GM21515 (cell line): Measurements from ENCODE around the gene FAM83B.
"Not testable (repeated sequence)": the region's sequence is repeated elsewhere in the genome, so short reads cannot be mapped to it uniquely, and the experiment has no call there.

Experiments
- ATAC-seq: cut with Tn5 transposase; IDR thresholded peaks from one replicate; pipeline ENCODE4 v1.9.1; 2021; ENCODE audit not compliant: unreplicated experiment

The FAM83B gene

GRCh38 chr6:54860739-54861138, 14.2 kb downstream of the FAM83B start:
- ATAC-seq, result no peak

DNA sequence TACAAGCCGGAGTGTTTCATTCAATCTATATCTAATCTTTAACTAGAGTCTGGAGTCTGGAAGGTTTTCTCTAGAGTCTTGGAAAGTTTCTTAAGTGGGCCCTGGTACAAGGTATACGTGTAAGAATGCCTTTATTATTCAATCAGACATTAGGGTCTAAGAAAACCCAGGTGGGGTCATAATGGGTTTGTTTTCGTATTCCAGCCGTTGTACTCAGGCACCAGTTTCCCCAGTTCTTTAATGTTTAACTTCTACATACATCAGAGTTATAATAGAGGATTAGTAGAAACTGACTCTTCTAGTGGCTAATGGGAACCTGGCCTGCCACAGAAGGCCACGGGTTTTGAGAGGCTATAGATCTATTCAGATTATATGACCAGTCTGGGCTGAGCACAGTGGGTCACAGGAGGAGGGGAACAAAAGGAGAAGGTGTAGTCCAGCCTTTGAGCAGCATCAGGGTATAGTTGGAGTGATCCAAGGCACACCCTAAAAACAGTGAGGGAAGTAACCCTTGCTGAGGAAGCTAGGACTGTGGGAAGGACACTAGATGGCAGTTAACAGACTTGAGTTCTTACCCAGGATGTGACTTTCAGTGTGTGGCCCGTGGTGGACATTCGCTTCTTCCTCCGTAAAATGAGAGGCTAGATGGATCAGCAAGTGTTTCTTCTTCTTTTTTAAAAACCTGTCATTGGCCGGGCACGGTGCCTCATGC, 15.5 kb downstream of the FAM83B start:
- ATAC-seq, result no peak

DNA sequence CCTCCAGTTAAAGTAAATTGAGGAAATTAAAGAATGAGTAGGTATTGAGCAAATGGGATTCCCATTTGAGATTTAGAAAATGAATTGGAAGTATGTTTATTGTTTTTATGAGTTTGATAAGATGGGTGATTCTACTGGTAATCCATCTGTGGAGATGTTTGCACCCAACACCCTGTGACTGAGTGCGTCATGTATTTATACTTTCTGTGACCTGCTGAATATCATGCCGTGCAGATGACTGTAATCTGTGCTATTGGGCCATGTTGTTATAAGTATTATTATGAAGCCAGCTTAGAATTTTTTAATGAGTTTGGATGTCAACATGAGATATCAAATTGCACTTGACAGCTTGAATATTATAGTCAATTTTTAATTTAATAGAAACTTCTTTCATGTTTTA, 17.7 kb downstream of the FAM83B start:
- no peak for ATAC-seq

DNA sequence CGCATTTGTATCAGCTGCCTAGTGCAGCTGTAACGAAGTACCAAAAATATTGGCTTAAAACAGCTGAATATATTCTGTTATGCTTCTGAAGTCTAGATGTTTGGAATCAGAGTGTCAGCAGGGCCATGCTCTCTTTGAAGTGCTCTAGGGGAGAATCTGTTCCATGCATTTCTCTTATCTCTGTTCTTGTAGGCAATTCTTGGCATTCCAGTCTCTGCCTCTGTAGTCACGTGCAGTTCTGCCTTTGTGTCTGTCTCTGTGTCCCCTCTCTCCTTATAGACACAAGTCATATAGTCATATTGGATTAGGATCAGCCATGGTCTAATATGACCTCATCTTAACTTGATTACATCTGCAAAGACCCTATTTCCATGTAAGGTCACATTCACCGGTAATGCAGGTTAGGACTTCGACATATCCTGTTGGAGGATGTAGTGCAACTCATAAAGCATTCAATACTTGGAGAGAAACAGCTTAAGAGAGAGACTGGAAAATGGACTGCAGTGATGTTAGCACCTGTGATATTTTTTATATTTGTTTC, 18.6 kb downstream of the FAM83B start:
- no peak for ATAC-seq

- no peak for ATAC-seq
Measured at GRCh38 chr6:54868556-54868955, 22.0 kb downstream of the FAM83B start.

GRCh38 chr6:54873599-54873998, 27.0 kb downstream of the FAM83B start:
- ATAC-seq, result no peak

GRCh38 chr6:54874349-54875048, 27.9 kb downstream of the FAM83B start:
- no peak for ATAC-seq

- ATAC-seq, result no peak
Measured at GRCh38 chr6:54875539-54875938, 29.0 kb downstream of the FAM83B start.

GRCh38 chr6:54876365-54876764, 29.8 kb downstream of the FAM83B start:
- ATAC-seq, result no peak

GRCh38 chr6:54876871-54877270, 30.3 kb downstream of the FAM83B start:
- no peak for ATAC-seq

- no peak for ATAC-seq
Measured at GRCh38 chr6:54877713-54878317, 31.2 kb downstream of the FAM83B start.

GRCh38 chr6:54878718-54879117, 32.1 kb downstream of the FAM83B start:
- ATAC-seq, result no peak

GRCh38 chr6:54879188-54879985, 32.8 kb downstream of the FAM83B start:
- ATAC-seq, result no peak

DNA sequence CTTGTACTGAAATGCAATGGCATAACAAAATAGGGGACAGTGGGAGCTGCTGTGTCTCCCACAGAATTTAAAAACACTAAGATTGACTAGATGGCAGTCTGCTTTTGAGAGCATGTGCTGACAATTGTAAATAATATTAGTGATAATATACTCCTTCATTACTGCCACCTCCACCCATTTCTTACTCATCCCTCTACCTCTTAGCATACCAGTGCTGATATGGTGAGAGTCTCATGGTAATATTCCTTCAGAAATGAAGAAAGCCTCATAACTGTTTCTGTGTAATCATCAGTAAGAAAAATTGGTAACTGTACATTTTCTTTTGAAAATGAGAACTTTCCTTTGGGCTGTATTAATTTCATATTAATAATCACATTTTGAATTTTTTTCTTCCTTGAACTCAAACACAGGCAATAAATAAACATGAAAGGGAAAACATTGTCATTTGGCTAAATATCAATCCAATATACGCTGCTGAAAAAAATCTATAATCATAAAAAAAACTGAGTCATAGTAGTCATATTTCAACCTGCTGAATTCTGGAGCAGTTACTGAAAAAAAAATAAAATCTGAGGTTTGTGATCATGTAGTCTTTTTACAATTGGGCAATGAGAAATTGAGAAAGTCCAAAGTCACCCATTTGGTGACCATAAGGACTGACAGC, 34.6 kb downstream of the FAM83B start:
- no peak for ATAC-seq

DNA sequence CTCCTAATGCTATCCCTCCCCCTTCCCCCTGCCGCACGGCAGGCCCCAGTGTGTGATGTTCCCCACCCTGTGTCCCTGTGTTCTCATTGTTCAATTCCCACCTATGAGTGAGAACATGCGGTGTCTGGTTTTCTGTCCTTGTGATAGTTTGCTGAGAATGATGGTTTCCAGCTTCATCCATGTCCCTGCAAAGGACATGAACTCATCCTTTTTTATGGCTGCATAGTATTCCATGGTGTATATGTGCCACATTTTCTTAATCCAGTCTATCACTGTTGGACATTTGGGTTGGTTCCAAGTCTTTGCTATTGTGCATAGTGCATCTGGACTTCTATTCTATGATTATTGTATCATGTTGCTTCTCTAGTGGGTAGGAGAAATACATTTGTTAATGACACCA, 35.3 kb downstream of the FAM83B start:
- not testable (repeated sequence) for ATAC-seq

DNA sequence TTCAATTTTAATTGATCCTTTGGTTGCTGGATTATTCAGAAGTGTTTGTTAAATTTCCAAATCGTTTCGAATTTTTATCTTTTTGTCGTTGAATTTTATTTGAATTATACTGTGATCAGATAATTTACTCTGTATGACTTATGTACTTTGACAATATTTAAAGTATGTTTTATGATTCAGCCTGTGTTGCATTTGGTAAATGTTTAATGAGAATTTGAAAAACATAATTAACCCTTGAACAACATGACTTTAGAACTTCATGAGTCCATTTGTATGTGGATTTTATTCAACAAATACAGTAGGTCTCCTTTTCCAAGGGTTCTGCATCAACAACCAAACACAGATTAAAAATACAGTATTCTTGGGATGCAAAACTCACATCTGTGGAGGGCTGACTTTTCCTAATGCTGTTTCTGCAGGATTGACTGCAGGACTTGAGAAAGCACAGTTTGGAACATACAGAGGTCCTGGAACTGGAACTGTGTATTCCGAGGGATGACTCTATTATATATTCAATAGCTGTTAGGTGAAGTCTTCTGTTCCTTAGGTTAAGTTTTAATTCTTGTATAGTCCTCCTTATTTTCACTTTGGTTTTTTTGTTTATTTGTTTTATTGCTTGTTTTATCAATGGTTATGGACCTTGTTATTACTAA, 40.5 kb downstream of the FAM83B start:
- no peak for ATAC-seq

- no peak for ATAC-seq
Measured at GRCh38 chr6:54891536-54891935, 45.0 kb downstream of the FAM83B start.

DNA sequence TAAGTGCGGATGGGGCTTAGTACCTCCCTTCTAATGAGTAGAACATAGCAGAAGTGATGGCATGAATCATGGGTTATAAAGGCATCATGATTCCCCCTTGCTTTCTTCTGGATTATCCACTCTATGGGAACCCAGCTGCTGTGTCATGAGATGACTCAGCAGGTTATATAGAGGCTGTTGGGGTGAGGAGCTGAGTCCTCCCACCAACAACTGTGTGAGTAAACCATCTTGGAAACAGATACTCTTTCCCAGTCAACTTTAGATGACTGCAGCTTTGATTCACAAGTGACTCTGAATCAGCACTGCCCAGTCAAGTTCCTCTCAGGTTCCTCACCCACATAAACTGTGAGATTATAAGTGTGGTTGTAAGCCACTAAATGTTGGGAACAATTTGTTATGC, 46.3 kb downstream of the FAM83B start:
- ATAC-seq, result no peak

- ATAC-seq, result no peak
Measured at GRCh38 chr6:54893818-54894217, 47.2 kb downstream of the FAM83B start.

DNA sequence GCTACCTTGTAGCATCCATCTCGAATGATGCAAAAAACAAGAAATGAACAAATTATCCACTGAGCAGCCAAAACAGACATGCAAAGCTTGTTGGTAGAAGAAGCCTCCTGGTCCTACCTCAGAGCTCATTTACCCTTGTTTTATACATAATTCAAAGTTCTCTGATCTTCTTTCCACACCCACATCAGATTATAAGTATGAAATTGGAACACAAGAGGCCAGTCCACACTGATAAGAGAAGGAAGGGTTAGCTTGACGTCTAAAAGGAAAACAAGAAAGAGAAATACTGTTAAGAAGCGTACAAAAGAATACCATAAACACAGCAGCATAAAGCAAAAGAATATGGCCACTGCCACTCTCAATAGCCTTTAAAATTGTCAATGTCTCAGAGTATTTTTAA, 49.7 kb downstream of the FAM83B start:
- no peak for ATAC-seq
